ENCODE results near the gene RBBP6. TPM values are rescaled to one million over a fixed set of nuclear protein-coding genes. Genes with fewer than 3 reads are reported as not detected.

RBBP6 gene
- 14.0 and 38.9 TPM in 2 replicates for total RNA-seq

GRCh38 chr16:24539295-24539849 is at the start of gene RBBP6:
Gene RBBP6, plus strand, starts transcription at chr16:24539566. Its CDS starts 1,061 bp downstream, at chr16:24540627.

Other genes starting within 250 kb of the RBBP6 start
- gene TNRC6A, start 190.1 kb downstream of the RBBP6 start, total RNA-seq: 34.9 and 37.7 TPM in 2 replicates

Measured in pericardium fibroblast (primary cell).